IMR-90 (cell line): ENCODE results near the gene MAP3K5. TPM values are rescaled to one million over a fixed set of nuclear protein-coding genes. Genes with fewer than 3 reads are reported as not detected.

Experiments
- ATAC-seq: fragments of 200-7000 bp; cut with Tn5 transposase; 2 replicates; pipeline ENCODE4 v1.9.1; 2020; ENCODE audit warnings: low read depth, mild to moderate bottlenecking, moderate library complexity
- BruUV-seq: library from RNA; stranded (reverse); fragments of 400-500 nt; replicated peaks from 2 replicates; lab custom pipeline; 2021; lab: Mats Ljungman, UMichigan
- CTCF ChIA-PET: fragments of 300-600 bp; formaldehyde crosslinking; extraction: SDS; loops from one replicate; lab custom pipeline; 2021; ENCODE audit warnings: antibody characterized with exemption; lab: Yijun Ruan, JAX
- POLR2A ChIA-PET: fragments of 300-600 bp; sonication (Branson Sonifier 250); formaldehyde crosslinking; loops from one replicate; lab custom pipeline; 2022; ENCODE audit warnings: antibody characterized with exemption; ENCODE audit not compliant: unreplicated experiment; lab: Charles Lee
- DNase-seq: peaks from one replicate; pipeline ENCODE4 v3.0.0; 2013
- H2AFZ ChIP-seq: replicated peaks from 2 replicates; pipeline ENCODE3; 2013; ENCODE audit warnings: low read length, mild to moderate bottlenecking; ENCODE audit not compliant: poor library complexity
- H2AK5ac ChIP-seq: 2 replicates; pipeline ENCODE4 v1.6.1; 2013; ENCODE audit warnings: low read depth, low read length, inconsistent platforms
- H2AK9ac ChIP-seq: replicated peaks from 2 replicates; pipeline ENCODE3; 2013; ENCODE audit warnings: mild to moderate bottlenecking, low read depth, low read length, moderate library complexity; ENCODE audit not compliant: poor library complexity
- H2BK120ac ChIP-seq: 2 replicates; pipeline ENCODE4 v1.6.1; 2013; ENCODE audit warnings: low read depth, low read length, inconsistent platforms
- H2BK15ac ChIP-seq: 3 replicates; pipeline ENCODE4 v1.6.1; 2013; ENCODE audit warnings: low read depth, low read length, inconsistent platforms
- H2BK20ac ChIP-seq: 2 replicates; pipeline ENCODE4 v1.6.1; 2013; ENCODE audit warnings: low read depth, mild to moderate bottlenecking, inconsistent platforms, low read length, moderate library complexity
- H2BK5ac ChIP-seq: 2 replicates; pipeline ENCODE4 v1.6.1; 2013; ENCODE audit warnings: mild to moderate bottlenecking, low read depth, low read length, inconsistent platforms; ENCODE audit not compliant: poor library complexity, severe bottlenecking
- H3K14ac ChIP-seq: replicated peaks from 2 replicates; pipeline ENCODE4 v1.6.1; 2013; ENCODE audit warnings: low read depth, low read length, inconsistent platforms
- H3K18ac ChIP-seq: 2 replicates; pipeline ENCODE4 v1.6.1; 2013; ENCODE audit warnings: low read depth, low read length, control low read depth
- H3K23ac ChIP-seq: 2 replicates; pipeline ENCODE4 v1.6.1; 2013; ENCODE audit warnings: low read depth, low read length, inconsistent platforms
- H3K27ac ChIP-seq: 2 replicates; pipeline ENCODE4 v1.5.1; 2013; ENCODE audit warnings: mild to moderate bottlenecking, control low read depth, low read length; ENCODE audit not compliant: insufficient read depth
- H3K27me3 ChIP-seq: 2 replicates; pipeline ENCODE4 v1.6.1; 2013; ENCODE audit warnings: low read length; ENCODE audit not compliant: control insufficient read depth, insufficient read depth
- H3K36me3 ChIP-seq: 2 replicates; pipeline ENCODE4 v1.6.1; 2013; ENCODE audit warnings: low read length, mixed read lengths; ENCODE audit not compliant: control insufficient read depth, insufficient read depth
- H3K4ac ChIP-seq: 2 replicates; pipeline ENCODE4 v1.6.1; 2013; ENCODE audit warnings: low read depth, low read length, inconsistent platforms
- H3K4me1 ChIP-seq: 2 replicates; pipeline ENCODE4 v1.6.1; 2013; ENCODE audit warnings: low read length, mixed read lengths; ENCODE audit not compliant: control insufficient read depth, insufficient read depth
- H3K4me2 ChIP-seq: 2 replicates; pipeline ENCODE4 v1.6.1; 2013; ENCODE audit warnings: low read depth, mild to moderate bottlenecking, control low read depth, low read length, moderate library complexity
- H3K4me3 ChIP-seq: 2 replicates; pipeline ENCODE4 v1.5.1; 2013; ENCODE audit warnings: low read depth, mild to moderate bottlenecking, control low read depth, low read length, moderate library complexity; ENCODE audit not compliant: insufficient read depth
- H3K56ac ChIP-seq: 2 replicates; pipeline ENCODE4 v1.6.1; 2013; ENCODE audit warnings: low read length, inconsistent platforms; ENCODE audit not compliant: insufficient read depth; ENCODE audit errors: extremely low read depth
- H3K79me1 ChIP-seq, 2 experiments: 2 replicates each; pipeline ENCODE4 v1.6.1; 2013; ENCODE audit warnings: low read length in 2 of 2, inconsistent platforms in 1 of 2, low read depth in 1 of 2
- H3K9ac ChIP-seq: 2 replicates; pipeline ENCODE4 v1.6.1; 2013; ENCODE audit warnings: low read depth, low read length, control low read depth
- H3K9me1 ChIP-seq: 2 replicates; pipeline ENCODE4 v1.6.1; 2013; ENCODE audit warnings: low read length, inconsistent platforms; ENCODE audit not compliant: insufficient read depth
- H3K9me3 ChIP-seq: 2 replicates; pipeline ENCODE4 v1.6.1; 2013; ENCODE audit warnings: low read length; ENCODE audit not compliant: control insufficient read depth, insufficient read depth
- H4K20me1 ChIP-seq: 2 replicates; pipeline ENCODE4 v1.6.1; 2013; ENCODE audit warnings: low read length, inconsistent platforms; ENCODE audit not compliant: insufficient read depth
- H4K5ac ChIP-seq: 2 replicates; pipeline ENCODE4 v1.6.1; 2013; ENCODE audit warnings: mild to moderate bottlenecking, low read depth, low read length, control low read depth
- H4K8ac ChIP-seq, 2 experiments: 2 replicates each; pipeline ENCODE4 v1.6.1; 2013; ENCODE audit warnings: low read depth in 2 of 2, low read length in 2 of 2, control low read depth in 1 of 2, inconsistent platforms in 1 of 2
- H4K91ac ChIP-seq: 2 replicates; pipeline ENCODE4 v1.6.1; 2013; ENCODE audit warnings: low read depth, low read length, inconsistent platforms; ENCODE audit not compliant: insufficient read depth
- BHLHE40 ChIP-seq: fragments of 150-350 bp; IDR thresholded peaks from 2 replicates; pipeline ENCODE4 v1.6.1; 2016; ENCODE audit warnings: mild to moderate bottlenecking, low read depth, low read length
- CEBPB ChIP-seq: IDR thresholded peaks from 2 replicates; pipeline ENCODE4 v1.6.1; 2012; ENCODE audit warnings: low read depth, low read length, improper control_type of control experiment
- CHD1 ChIP-seq: IDR thresholded peaks from 2 replicates; pipeline ENCODE4 v1.6.1; 2012; ENCODE audit warnings: low read depth, low read length, improper control_type of control experiment
- CTCF ChIP-seq: conservative IDR thresholded peaks from 2 replicates; pipeline ENCODE4 v1.5.1; 2012; ENCODE audit warnings: mild to moderate bottlenecking, low read depth, low read length, improper control_type of control experiment
- ELK1 ChIP-seq: fragments of 150-350 bp; IDR thresholded peaks from 2 replicates; pipeline ENCODE4 v1.6.1; 2016; ENCODE audit warnings: low read depth, mild to moderate bottlenecking, low read length, moderate library complexity, borderline replicate concordance
- MAFK ChIP-seq: IDR thresholded peaks from 2 replicates; pipeline ENCODE4 v1.6.1; 2012; ENCODE audit warnings: low read depth, low read length, improper control_type of control experiment
- MAZ ChIP-seq: IDR thresholded peaks from 2 replicates; pipeline ENCODE4 v1.6.1; 2012; ENCODE audit warnings: low read depth, mild to moderate bottlenecking, low read length, improper control_type of control experiment, moderate library complexity, borderline replicate concordance
- MXI1 ChIP-seq: IDR thresholded peaks from 2 replicates; pipeline ENCODE4 v1.6.1; 2012; ENCODE audit warnings: low read depth, mild to moderate bottlenecking, low read length, moderate library complexity, borderline replicate concordance
- NFE2L2 ChIP-seq: fragments of 150-350 bp; IDR thresholded peaks from 2 replicates; pipeline ENCODE4 v1.6.1; 2016; ENCODE audit warnings: low read depth, mild to moderate bottlenecking, low read length
- POLR2A ChIP-seq: IDR thresholded peaks from 2 replicates; pipeline ENCODE4 v1.6.1; 2012; ENCODE audit warnings: mild to moderate bottlenecking, low read depth, low read length
- RAD21 ChIP-seq: IDR thresholded peaks from 2 replicates; pipeline ENCODE4 v1.6.1; 2012; ENCODE audit warnings: low read length, improper control_type of control experiment
- RCOR1 ChIP-seq: IDR thresholded peaks from 2 replicates; pipeline ENCODE4 v1.6.1; 2012; ENCODE audit warnings: mild to moderate bottlenecking, low read length, improper control_type of control experiment; ENCODE audit not compliant: insufficient replicate concordance
- RFX5 ChIP-seq: IDR thresholded peaks from 2 replicates; pipeline ENCODE4 v1.8.0; 2012; ENCODE audit warnings: low read depth, mild to moderate bottlenecking, low read length, moderate library complexity
- SMC3 ChIP-seq: fragments of 150-350 bp; IDR thresholded peaks from 2 replicates; pipeline ENCODE4 v1.6.1; 2016; ENCODE audit warnings: low read depth, mild to moderate bottlenecking, antibody characterized with exemption, low read length, moderate library complexity
- USF2 ChIP-seq: fragments of 150-350 bp; IDR thresholded peaks from 2 replicates; pipeline ENCODE4 v1.6.1; 2017; ENCODE audit warnings: mild to moderate bottlenecking, antibody characterized with exemption, low read length, low read depth
- WGBS, 2 experiments: methylation state at CpG; one replicate each; pipeline versions ENCODE4 v1.1.5 to v1.1.7; 2013; ENCODE audit warnings: missing lambda C conversion rate in 2 of 2; ENCODE audit not compliant: insufficient read length in 1 of 2; ENCODE audit errors: extremely low coverage in 2 of 2; 5-methylcytosine and 5-hydroxymethylcytosine counted together
- dilution Hi-C: fragments of 300-500 bp; cut with HindIII; formaldehyde crosslinking; loops from one replicate; pipeline ENCODE4 v1.14.3; 2018; ENCODE audit warnings: low sequenced_read_pairs; ENCODE audit not compliant: unreplicated experiment
- in situ Hi-C: fragments of 300-500 bp; cut with MboI; formaldehyde crosslinking; loops from 3 replicates; pipeline ENCODE4 v1.14.3; 2019; ENCODE audit warnings: low sequenced_read_pairs, inconsistent platforms, mixed read lengths
- intact Hi-C: fragments of 100-400 bp; cut with micrococcal nuclease; formaldehyde crosslinking; loops from 2 replicates; pipeline ENCODE4 v1.10.0; 2022
- polyA plus RNA-seq, 3 experiments: library from polyadenylated mRNA; depleted of rRNA; stranded (reverse); fragments of >200 nt; gene quantifications; 2 replicates each; pipeline ENCODE4 v1.2.3, GENCODE V29; 2012; ENCODE audit warnings: low replicate concordance in 1 of 3
- total RNA-seq: library from RNA; depleted of rRNA; stranded (reverse); fragments of >200 nt; gene quantifications from 2 replicates; pipeline ENCODE4 v1.2.3, GENCODE V29; 2012

MAP3K5 gene
- total and polyA plus RNA-seq, 2 of the 4 experiments (the other 2 are of a cell fraction), result 5.4 to 17.6 TPM

GRCh38 chr6:136840276-136841001 is 48.2 kb upstream of the MAP3K5 start:
- ATAC-seq (no peak), DNase-seq (no peak)
- Histone ChIP-seq H2AFZ (no peak overlapping the region), H3K14ac (no peak overlapping the region), H3K4ac (no peak overlapping the region), H2BK15ac (no peak overlapping the region), H3K27me3 (no peaks in the 10 kb centered on the region), H3K4me1 (no peaks in the 10 kb centered on the region), H3K18ac (no peak overlapping the region), H2BK20ac (no peak overlapping the region), H2BK120ac (no peak overlapping the region), H3K36me3 (no peaks in the 10 kb centered on the region; the same call in 1 of the 2 replicates), H3K23ac (no peak overlapping the region), H2AK5ac (no peak overlapping the region), H4K8ac (no peak overlapping the region), H3K4me3 (no peak overlapping the region), H4K91ac (no peak overlapping the region), H3K79me1 (peaks cover 0 to 3% of the 10 kb centered on the region in 2 experiments; a peak in 1 of 4 replicates), H3K9ac (no peak overlapping the region), H2AK9ac (no peak overlapping the region), H3K56ac (no peak overlapping the region), H3K27ac (no peak overlapping the region), H4K5ac (no peak overlapping the region), H3K4me2 (no peak overlapping the region), H4K20me1 (no peaks in the 10 kb centered on the region), H2BK5ac (no peak overlapping the region), H3K9me1 (no peaks in the 10 kb centered on the region; the same call in 1 of the 2 replicates), H3K9me3 (no peaks in the 10 kb centered on the region)
- CTCF ChIA-PET, result no interaction called here
- dilution Hi-C loops (no loop called here), intact Hi-C loops (no loop called here), in situ Hi-C loops (loop anchor here (10.0 kb wide), 1 partner anchor 174 kb away; no protein-coding TSS in a partner anchor)
- no TSS peak for BruUV-seq
- WGBS, 2 experiments, result 100% methylated on average over 1 of the region's 4 CpGs; no CpG with 5 or more reads in 1 of the 2 experiments
- POLR2A ChIA-PET, result no interaction called here
- TF ChIP-seq MAFK, result no peak
- TF ChIP-seq MAZ, result no peak
- TF ChIP-seq RFX5, result no peak
- TF ChIP-seq CEBPB, result no peak
- no peak for TF ChIP-seq RCOR1
- no peak for TF ChIP-seq BHLHE40
- no peak for TF ChIP-seq ELK1
- TF ChIP-seq RAD21, result no peak
- no peak for TF ChIP-seq USF2
- TF ChIP-seq CTCF, result no peak
- no peak for TF ChIP-seq MXI1
- no peak for TF ChIP-seq POLR2A
- no peak for TF ChIP-seq NFE2L2
- no peak for TF ChIP-seq SMC3
- TF ChIP-seq CHD1, result no peak
